Measurements from ENCODE around the gene GMPR.

Gene GMPR

DNA sequence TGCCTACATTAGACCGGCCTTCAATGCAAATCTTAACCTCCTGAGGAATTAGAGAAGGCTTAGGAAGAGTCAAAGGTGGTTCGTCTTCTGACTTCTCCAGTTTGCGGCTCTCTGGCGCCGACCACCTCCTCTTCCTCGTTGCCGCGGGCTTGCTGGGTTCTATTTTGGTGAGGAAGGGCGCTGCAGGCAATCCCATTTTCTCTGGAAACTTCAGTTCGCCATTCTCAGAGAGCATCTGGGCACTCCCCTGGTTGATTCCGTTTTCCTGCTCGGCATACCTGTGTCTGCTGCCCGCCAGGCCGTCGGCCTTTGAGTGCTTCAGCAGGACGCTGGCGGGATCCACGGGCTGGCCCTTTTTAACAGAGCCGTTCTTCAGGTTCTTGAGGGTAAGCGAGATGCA is 67.9 kb downstream of the GMPR start:
- no peak for DNase-seq

DNA sequence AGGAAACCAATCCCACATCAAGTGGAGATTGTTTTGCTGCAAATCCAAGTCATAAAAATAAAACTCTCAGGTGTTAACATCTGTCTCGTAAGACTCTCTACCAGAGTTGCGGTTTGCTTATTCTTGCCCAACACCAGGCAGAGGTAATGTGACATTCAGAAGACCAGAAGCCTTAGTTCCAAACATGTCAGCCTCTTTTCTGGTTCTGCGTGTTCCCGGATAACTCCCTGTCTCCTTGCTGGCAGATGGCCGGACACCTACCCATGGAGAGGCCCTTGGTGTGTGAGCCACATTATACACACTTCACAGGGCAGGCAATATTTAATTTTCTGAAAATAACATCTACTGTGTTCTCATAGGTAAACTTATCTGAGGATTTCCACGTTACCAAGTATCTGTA is 73.4 kb downstream of the GMPR start:
- DNase-seq, result no peak

DNA sequence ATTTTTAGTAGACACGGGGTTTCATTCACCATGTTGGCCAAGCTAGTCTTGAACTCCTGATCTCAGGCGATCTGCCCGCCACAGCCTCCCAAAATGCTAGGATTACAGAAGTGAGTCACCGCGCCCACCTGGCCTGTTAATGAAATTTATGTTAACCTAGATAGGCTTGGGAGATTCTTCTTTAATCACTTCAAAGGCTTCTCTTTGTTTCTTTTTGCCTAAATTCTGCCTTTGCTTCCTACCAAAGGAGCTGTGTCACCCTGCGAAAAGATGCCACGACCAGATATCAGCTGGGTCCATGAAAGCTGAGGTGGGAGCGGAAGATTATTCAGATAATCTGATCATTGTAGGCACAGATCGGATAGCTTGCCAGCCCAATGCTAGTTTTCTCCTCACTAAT is 75.3 kb downstream of the GMPR start:
- DNase-seq, result no peak

DNA sequence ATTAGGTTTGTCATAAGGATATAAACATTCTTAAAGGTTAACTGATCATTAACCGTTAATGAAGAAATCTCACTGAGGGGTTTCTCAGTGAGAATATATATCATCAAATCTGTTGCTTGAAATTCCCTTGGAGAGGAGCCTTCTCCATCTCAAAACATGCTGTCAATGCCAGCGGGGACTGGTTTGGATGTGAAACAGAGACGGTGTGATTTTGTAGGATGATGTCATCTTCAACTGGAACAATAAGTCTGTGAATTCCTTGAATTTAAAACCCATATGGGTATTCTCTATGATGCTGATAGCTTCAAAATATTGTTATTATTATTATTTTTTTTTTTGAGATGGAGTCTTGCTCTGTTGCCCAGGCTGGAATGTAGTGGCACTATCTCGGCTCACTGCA is 75.9 kb downstream of the GMPR start:
- no peak for DNase-seq

DNA sequence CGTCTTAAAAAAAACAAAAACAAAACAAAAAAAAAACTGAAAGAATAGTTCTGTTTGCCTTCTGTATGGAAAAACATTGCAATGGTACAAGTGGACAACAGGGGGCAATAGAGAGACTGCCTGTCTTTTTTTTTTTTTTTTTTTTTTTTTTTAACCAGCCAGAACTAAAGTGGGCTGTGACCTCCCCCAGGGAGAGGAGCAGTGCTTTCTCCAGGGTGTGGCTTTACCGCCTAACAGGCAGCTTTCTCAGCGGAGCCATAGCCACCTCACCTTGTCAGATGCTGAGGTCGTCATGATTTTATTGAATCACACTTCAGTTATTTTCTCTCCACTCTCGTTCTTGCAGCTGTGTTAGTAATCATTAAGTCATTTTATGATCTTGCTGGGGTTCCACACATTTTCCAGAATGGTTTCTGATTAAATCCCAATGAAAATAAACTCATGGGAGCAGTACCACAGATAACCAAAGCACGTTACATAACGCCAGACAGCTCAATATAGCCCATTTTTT is 78.4 kb downstream of the GMPR start:
- peak; percentile 26 for DNase-seq

DNA sequence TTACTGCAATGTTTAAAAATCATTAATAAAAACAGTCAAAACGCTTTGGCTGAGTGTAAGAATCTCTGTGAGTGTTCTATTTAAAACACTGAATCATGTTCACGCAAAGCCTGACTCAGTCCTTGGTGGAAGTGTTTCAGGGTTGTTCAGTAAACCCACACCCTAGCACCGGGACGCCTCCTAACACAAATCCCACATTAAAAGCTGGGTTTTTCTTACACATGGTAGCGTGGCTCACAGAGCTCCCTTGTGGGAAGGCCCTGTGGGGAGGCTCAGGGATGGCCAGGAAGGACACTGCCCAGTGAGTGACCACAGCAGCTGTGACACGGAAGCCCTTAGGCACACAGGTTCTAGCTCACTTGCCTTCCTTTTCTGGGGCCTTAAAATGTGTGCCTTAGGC is 80.2 kb downstream of the GMPR start:
- no peak for DNase-seq

DNA sequence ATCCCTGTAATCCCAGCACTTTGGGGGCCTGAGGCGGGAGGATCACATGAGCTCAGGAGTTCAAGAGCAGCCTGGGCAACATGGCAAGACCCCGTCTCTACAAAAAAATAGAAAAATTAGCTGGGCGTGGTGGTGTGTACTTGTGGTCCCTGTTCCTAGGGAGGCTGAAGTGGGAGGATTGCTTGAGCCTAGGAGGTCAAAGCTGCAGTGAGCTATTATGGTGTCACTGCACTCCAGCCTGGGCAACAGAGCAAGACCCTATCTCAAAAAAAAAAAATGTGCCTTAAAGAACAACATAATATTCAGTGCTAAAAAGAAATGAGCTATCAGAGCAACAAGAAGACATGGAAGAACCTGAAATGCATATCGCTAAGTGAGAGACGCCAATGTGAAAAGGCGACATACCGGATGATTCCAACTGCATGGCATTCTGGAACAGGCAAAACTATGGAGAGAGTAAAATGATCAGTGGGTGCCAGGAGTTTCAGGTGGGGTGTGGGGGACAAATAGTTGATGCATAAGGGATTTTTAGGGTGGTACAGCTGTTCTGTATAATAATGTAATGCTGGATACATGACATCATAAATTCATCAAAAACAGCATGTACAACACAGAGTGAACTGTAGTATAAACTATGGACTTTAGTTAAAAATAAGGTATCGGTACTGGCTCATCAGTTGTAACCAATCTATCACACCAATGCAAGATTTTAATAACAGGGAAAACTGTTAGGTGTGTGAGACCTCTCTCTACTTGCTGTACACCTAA is 80.8 kb downstream of the GMPR start:
- no peak for DNase-seq

DNA sequence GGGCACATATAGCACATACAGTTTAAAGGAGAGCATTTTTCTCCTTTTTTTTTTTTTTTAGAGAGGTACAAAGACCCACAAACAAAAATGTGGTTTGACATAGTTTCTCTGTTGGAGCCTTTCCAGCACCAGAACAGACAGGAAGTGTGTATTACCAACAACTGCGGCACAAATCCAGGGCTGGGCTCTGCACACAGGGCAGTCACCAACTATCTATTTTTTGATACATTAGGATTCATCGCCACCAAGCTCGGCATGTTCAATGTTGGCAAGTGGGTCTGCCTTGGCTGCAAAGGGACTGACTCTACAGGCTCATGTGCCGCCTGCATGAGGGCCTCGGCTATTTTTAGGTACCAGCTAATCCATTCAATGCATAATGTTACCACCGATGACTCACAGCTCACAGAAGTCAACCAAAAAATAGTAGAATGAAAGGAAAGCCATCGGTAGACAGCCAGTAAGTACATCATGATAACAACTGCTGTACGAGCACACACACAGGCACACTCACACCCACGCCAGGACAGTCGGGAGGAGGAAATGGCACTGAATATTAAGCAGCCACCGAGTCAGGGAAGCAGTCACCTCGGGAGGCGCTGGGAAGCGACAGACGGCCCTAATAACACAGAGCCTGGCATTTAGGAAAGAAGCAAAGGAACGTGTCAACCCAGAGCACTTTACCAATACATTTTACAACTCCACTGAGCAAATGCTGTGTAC is 81.6 kb downstream of the GMPR start:
- DNase-seq, result peak; percentile 67

DNA sequence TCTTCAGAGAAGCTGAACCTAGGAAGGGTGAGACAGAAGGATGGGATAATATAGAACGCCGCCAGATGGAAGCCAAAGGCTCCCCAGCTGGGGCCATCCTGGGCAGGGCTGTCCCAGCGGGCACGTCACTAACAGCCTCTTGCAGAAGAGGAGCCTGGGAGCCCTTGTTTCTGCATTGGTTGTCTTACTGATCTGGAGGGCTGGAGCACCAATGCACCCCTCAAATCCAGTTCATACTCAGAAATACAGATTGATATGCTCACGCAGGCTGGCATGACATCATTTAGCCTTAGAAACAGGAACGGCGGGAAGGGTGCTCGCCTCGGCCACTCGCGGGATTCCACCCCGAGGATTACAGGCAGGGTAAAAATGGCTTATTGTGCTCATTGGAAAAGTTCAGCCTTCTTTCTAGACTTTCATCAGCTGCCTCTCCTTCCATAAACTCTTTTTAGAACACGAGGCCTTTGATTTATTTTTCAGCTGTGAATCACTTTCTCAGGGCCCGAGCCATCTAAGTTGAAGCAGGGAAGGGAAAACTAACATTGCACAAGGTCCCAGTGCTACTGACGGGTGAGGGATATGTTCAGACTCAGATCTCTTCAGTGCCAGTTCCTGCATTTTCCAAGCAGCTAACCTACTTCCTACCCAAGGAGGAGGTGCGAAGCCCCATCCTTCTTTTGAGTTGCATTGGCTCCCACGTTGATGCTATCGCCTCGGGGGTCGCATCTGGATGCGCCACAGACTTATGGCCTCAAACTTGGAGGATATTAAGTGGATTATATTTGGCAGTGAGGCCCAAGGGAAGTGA is 82.3 kb downstream of the GMPR start:
- DNase-seq, result no peak

DNA sequence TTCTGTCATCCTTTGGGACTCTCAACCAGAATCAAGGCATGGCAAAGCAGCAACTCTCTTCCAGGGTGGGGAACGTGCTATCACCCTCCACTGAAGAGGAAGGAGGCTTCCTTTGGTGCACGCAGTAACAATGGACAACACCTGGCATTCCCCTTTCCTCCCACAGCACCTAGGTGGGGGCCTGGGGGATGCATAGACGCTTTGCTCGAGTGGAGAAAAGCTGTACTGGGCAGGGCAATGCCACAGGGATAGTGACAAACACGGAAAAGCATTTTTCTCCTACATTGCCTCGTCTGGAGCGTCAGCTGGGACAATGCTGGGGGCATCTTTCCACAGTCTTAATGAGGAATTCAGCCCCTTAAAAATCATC is 82.9 kb downstream of the GMPR start:
- DNase-seq, result no peak

DNA sequence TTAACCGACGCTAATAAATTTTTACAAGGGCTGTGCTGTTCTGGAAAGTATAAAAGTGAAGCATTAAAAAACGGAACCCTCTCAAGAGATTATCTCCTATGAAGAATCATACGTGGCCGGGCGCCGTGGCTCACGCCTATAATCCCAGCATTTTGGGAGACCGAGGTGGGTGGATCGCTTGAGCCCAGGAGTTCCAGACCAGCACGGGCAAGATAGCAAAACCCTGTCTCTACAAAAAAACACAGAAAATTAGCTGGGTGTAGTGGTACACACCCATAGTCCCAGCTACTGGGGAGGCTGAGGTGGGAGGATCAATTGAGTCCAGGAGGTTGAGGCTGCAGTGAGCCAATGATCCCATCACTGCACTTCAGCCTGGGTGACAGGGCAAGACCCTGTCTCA is 83.4 kb downstream of the GMPR start:
- DNase-seq, result no peak

DNA sequence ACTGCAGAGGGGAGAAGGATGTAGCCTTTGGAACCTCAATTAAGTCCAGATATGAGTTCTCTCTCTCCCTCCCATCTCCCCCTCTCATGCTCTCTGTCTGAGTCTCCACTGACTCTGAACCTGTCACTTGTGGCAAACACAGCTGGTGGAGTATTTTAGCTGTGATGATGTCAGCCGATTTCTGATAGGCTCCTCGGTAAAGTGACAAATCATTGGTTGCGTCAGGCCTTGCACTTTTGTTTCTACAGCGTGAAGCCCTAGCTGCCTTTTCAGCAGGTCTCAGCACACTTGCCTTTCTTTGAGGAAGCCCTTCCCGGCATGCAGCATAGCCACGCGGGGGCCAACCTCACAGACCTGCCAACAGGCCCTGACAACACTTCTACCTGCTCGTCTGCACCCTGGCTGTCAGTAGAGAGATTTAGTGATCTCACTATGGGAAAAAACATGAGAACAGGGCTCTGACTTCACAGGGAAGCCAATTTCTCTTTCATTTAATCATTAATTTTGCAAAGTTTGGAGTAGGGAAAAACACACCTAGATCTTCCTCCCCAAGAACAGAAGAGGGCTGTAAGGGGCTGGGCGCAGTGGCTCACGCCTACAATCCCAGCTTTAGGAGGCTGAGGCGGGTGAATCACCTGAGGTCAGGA is 84.4 kb downstream of the GMPR start:
- peak; percentile 86 for DNase-seq

DNA sequence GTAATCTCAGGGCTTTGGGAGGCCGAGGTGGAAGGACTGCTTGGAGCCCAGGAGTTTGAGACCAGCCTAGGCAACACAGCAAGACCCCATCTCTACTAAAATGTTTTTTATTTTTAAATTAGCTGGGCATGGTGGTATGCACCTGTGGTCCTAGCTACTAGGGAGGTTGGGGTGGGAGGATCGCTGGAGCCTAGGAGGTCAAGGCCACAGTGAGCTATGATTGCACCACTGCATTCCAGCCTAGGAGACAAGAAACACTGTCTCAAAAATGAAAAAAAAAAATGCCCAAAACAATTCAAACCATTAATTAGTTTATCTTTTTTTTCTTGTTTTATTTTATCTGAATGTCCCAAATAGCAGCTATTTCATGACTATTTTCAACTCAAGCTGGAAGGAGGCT is 85.8 kb downstream of the GMPR start:
- DNase-seq, result no peak

DNA sequence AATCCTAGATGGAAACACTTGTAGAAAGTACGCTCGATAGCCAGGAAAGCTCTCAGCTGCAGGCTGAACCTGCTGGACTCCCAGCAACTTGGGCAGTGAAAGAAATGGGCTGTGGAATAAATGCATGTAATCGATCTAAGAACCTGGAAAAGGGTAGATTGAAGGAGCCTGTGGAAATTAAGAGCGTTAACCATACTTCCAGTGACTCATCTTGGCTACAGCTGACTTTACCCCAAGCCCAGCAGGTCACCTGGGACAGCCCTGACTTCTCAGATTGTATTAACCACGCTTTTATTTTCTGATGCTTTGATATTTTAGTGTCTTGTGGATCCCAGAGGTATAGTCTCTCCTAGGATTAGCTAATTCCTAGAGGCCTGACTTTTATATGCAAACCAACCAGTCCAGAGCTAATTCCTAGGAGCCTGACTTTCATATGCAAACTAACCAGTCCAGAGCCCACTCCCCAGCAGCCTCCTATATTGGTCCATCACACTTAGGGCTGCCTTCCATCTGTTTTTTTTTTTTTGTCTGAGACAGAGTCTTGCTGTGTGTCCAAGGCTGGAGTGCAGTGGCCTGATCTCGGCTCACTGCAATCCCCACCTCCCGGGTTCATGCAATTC is 86.3 kb downstream of the GMPR start:
- no peak for DNase-seq

DNA sequence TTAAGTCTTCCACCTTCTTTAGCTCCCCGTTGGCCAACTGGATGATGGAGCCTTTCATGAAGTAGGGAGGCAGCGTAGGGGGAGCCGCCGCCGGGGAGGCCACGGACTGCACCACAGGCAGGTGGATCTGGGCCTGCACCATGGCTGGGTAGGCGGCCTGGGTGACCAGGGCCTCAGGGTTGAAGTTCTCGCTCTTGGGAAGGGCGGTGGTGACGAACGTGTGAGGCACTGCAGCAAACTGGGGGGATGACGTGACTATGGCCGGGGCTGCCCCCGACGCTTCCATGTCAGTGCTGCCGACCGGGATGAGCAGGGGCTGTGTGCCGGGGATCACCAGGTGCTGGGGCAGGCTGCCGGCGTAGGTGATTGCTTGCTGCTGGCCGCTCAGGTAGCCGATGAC is 88.1 kb downstream of the GMPR start:
- no peak for DNase-seq

DNA sequence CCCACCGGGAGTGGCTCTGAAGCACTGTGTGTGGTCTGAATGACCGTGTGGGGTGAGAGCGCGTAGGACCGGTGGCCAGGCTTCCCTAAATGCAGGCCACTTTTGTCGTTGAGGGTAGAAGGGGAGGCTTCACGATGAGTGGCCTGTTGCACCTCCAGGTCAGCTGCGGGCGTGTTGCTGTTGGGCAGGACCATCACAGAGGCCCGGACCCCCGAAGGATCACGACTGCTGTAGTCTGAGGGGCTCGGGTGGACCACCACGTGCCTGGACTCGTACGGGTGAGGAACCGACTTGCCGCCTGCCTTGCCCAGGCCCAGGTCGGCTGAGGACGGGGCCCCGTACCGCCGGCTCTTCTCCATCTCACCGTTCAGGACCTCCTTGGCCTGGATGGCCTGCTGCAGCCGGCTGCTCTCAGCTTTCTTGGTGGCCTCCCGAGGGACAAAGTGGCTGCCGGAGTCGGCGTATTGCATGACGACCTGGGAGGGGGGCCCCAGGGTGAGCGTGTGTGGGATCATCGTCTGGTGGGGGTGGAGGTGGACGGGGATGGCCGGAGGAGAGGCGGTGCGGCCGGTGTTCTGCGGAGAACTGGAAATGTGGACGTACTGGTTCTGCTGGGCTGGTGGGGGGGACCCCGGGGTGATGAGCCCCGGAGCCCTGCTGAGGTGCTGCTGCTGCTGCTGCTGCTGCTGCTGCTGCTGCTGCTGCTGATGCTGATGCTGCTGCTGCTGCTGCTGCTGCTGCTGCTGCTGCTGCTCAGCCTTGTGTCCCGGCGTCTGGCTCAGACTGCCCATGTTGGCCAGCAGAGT is 88.8 kb downstream of the GMPR start:
- DNase-seq, result no peak

DNA sequence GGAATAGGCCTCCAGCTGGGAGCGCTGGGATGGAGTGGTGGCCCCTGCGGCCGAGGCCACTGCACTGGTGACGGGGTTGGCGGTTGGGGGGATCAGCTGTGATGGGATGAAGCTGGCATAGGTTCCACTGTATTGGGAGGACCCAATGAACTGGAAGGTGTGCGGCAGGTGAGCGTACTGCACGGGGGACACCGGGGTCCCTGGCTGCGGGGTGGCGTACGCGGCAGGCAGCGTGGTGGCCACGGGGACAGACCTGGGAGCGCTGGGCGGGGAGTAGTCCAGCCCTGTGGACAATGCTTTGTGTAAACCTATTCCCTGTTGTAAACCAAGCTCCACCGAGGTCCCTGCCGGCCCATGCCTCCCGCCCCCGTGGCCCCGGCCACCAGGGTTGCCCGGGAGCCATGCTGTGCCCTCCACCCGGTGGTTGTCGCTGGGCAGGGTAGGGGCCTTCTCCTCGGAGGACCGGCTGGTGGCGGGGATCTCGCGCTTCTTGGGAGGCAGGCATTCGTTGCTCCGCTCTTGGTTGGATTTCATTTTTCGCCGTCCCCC is 89.5 kb downstream of the GMPR start:
- no peak for DNase-seq

DNA sequence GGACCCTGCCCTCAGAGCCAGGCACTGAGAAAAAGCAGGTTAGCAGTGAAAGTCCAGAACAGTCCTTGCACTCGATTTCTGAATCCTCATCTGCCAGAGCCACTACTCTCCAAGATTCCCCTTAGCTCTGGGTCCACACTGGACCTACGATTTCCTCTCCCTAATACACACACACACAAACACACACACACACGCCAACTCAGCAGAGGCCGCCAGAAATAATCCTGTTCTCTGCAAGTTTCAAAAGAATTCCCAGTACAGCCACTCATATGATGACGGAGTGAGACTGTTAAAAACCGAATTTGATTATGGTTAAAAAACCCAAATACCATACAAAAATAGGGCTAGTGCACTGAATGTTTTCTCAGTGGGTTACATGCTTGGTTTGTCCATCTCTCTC is 90.8 kb downstream of the GMPR start:
- DNase-seq, result no peak

DNA sequence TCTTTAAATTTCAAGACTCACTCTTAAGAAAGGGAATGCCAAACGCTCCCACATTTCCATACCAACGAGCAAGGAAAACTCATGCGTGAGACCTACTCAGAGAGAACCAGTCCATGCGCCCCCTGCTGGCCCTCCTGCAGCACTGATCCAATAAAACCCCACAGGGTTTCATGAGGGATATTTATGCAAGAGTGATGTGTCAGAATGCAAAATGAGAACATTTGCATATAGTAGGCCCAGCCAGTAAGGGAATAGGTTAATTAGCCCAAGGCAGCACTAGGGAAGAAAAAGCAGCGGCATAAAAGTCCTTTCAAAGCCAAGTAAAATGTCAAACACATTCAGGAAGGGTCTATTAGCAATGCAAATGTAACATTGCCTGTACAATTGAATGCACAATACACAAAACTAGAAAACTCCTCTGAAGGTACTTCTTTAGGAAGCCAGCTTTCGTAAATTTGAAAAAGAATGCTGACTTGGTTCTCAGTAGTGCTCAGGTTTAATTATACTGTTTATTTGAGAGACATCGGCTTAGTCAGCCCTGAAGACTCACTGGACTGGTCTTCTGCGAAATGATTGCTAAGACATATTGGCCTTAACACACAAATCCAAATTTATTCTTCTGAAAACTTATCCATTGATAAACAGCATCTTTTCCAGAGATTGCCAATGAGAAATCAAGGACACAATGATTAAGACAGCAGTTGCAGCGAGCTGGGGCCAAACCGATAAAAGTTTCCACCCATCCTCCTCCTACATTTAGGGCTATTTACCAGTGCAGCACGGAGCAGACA is 93.2 kb downstream of the GMPR start:
- peak; percentile 58 for DNase-seq

DNA sequence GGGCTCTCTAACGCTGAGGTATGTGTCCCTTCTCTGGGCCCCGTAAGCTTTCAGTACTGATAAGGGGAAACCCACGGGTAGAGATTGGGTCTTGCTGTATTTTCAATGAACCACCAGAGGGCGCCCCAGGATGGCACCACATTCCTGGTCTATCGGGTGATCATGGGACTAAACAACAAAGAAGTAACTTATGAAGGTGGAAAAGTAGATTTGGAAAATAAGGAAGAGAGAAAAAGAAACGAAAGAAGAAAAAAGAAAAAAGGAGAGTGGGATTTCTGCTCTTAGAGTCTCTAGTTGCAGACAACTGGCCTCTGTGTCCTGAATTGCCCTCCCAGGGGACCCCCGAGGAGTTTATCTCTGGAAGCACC is 93.8 kb downstream of the GMPR start:
- DNase-seq, result peak; percentile 82

DNA sequence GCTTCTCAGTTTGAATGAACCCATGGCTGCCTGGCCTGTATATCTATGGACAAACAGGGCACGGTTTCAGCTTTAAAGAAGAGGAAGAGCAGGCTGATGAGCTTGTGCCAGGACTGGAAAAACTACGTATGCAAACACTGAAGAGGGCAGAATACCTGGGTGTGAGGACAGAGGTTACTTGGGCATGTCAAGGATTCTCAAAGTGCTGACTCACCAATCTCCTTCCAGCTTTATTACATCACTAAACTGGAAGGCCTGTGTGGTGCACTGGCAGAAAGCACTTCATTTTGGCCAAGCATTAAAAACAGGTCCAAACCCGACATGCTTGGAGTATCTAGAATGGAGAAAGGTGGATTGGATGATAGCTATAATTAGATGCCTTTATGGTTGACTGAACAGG is 95.2 kb downstream of the GMPR start:
- no peak for DNase-seq

All from CD4-positive, alpha-beta T cell treated with Interleukin-15 for 1 hour (primary cell).